ENCODE data around the gene CEP250. TPM values are rescaled to one million over a fixed set of nuclear protein-coding genes. Genes with fewer than 3 reads are reported as not detected.

CEP250 gene
- total RNA-seq, 1 experiment from 2014 or later, result 42.3 TPM

- Histone ChIP-seq H2AFZ (ENCODE audit: low read depth, low read length, poor library complexity, severe bottlenecking) (no peak overlapping the region), H3K9me3 (ENCODE audit: control insufficient read depth in 1 of 2, insufficient read depth in 1 of 2, low read depth in 1 of 2, low read length in 2 of 2) (no peaks in the 10 kb centered on the region), H3K4me1 (ENCODE audit: control insufficient read depth in 1 of 2, insufficient read depth in 2 of 2, low read length in 2 of 2) (peaks cover 0 to 14% of the 10 kb centered on the region in 2 experiments; a peak in 2 of 4 replicates), H3K9me2 (ENCODE audit: insufficient read depth) (no peaks in the 10 kb centered on the region), H4K20me1 (ENCODE audit: insufficient read depth) (no peaks in the 10 kb centered on the region), H3K36me3 (ENCODE audit: control insufficient read depth in 1 of 2, insufficient read depth in 2 of 2, low read length in 2 of 2) (peaks cover 14 to 26% of the 10 kb centered on the region in 2 experiments; a peak in 3 of 4 replicates), H3K9ac (ENCODE audit: low read length) (no peak overlapping the region), H3K27me3 (ENCODE audit: insufficient read depth, low read length) (no peaks in the 10 kb centered on the region), H3K79me2 (ENCODE audit: insufficient read depth, low read length) (no peaks in the 10 kb centered on the region), H3K4me3 (replicated peaks in 1 of 2; ENCODE audit: low read depth in 1 of 2, low read length in 2 of 2) (no peak overlapping the region), H3K27ac (ENCODE audit: low read depth, low read length) (no peak overlapping the region), H3K4me2 (ENCODE audit: low read length) (no peak overlapping the region)
- ChIA-PET POLR2A (no interaction called here), CTCF (interaction anchor here (1.0 kb wide), 1 partner anchor 40 kb away, joined by 3 read pairs; no protein-coding TSS in a partner anchor), RAD21 (ENCODE audit: low non-redundant PET in 1 of 2, low total read pairs in 2 of 2, uncharacterized antibody in 2 of 2, unreplicated experiment in 2 of 2) (no interaction called here)
- no TSS peak for BruUV-seq (replicated peaks)
- intact Hi-C loops (cut with micrococcal nuclease), result no loop called here
- TF ChIP-seq JUND (IDR thresholded peaks at IDR 0.05) (no peak), REST (IDR thresholded peaks at IDR 0.05; ENCODE audit: low read depth) (no peak), EZH2 (IDR thresholded peaks at IDR 0.05) (no peak), CTCF (IDR thresholded peaks at IDR 0.05 in 2 of 3, conservative IDR thresholded peaks at IDR 0.05 in 1 of 3; ENCODE audit: borderline replicate concordance in 1 of 3, insufficient read depth in 1 of 3, low read depth in 2 of 3, low read length in 2 of 3) (no peak), SRF (IDR thresholded peaks at IDR 0.05; ENCODE audit: low read depth) (no peak), SIN3A (IDR thresholded peaks at IDR 0.05; ENCODE audit: low read depth) (no peak), FOSL1 (IDR thresholded peaks at IDR 0.05; ENCODE audit: low read depth) (no peak), RAD21 (IDR thresholded peaks at IDR 0.05; ENCODE audit: low read depth) (no peak), MAX (IDR thresholded peaks at IDR 0.05) (no peak), ZNF274 (IDR thresholded peaks at IDR 0.05; ENCODE audit: low read depth, low read length) (no peak), POLR2AphosphoS5 (IDR thresholded peaks at IDR 0.05; ENCODE audit: low read depth, low read length) (no peak), CBX3 (IDR thresholded peaks at IDR 0.05; ENCODE audit: low read depth) (no peak), EZH2phosphoT487 (IDR thresholded peaks at IDR 0.05; ENCODE audit: borderline replicate concordance) (no peak), SP1 (IDR thresholded peaks at IDR 0.05; ENCODE audit: low read depth) (no peak), ZFX (IDR thresholded peaks at IDR 0.05) (no peak), ATF3 (IDR thresholded peaks at IDR 0.05) (no peak), ZBTB33 (IDR thresholded peaks at IDR 0.05; ENCODE audit: extremely low read depth, insufficient replicate concordance, low read length) (no peak), POLR2A (IDR thresholded peaks at IDR 0.05; ENCODE audit: borderline replicate concordance, extremely low read depth, insufficient read depth, insufficient read length) (no peak), ELF1 (IDR thresholded peaks at IDR 0.05; ENCODE audit: borderline replicate concordance, low read depth) (no peak), YY1 (IDR thresholded peaks at IDR 0.05; ENCODE audit: extremely low read depth, insufficient replicate concordance, low read depth, low read length) (no peak)
- ATAC-seq, result no peak
- no peak for DNase-seq (ENCODE audit: low read depth, low spot score)
Measured at GRCh38 chr20:35506872-35507638, 51.7 kb downstream of the CEP250 start.

Measured in HCT116 (cell line).